ENCODE measurements around the gene TTC9. TPM values are rescaled to one million over a fixed set of nuclear protein-coding genes. Genes with fewer than 3 reads are reported as not detected.

TTC9 gene
- total RNA-seq, 1 experiment from 2014 or later = 0.49 TPM

GRCh38 chr14:70597731-70598130 is 44.0 kb upstream of the TTC9 start:
- ChIA-PET CTCF (no interaction called here), POLR2A (no interaction called here)
- H3K4me3 ChIP-seq (ENCODE audit: low read depth in 2 of 2, low read length in 2 of 2) = no peak overlapping the region
- BruUV-seq (replicated peaks) = no TSS peak
- H3K36me3 ChIP-seq (ENCODE audit: control insufficient read depth, insufficient read depth, low read length) = peaks cover 11% of the 10 kb centered on the region
- in situ Hi-C loops (cut with HindIII; ENCODE audit: low pct_unique_long_range_greater_than_20kb, low sequenced_read_pairs) (no loop called here), intact Hi-C loops (cut with micrococcal nuclease; ENCODE audit: unreplicated experiment) (loop anchor here (5.0 kb wide), 1 partner anchor 85 kb away; no protein-coding TSS in a partner anchor)
- no peak overlapping the region for H3K27ac ChIP-seq (ENCODE audit: low read length)
- H3K4me1 ChIP-seq (ENCODE audit: control insufficient read depth, insufficient read depth, low read length) = peaks cover 11% of the 10 kb centered on the region
- no peaks in the 10 kb centered on the region for H3K9me3 ChIP-seq (ENCODE audit: control insufficient read depth, insufficient read depth, low read depth, low read length)
- DNase-seq (ENCODE audit: low read depth, low spot score) (no peak), ATAC-seq (no peak)
- H3K27me3 ChIP-seq (ENCODE audit: control insufficient read depth, insufficient read depth, low read length) = no peaks in the 10 kb centered on the region
- TF ChIP-seq REST (IDR thresholded peaks at IDR 0.05; ENCODE audit: insufficient read depth in 1 of 2, low read depth in 2 of 2, low read length in 1 of 2) = no peak
- TF ChIP-seq CTCF (IDR thresholded peaks at IDR 0.05) = no peak
- TF ChIP-seq POLR2AphosphoS5 (IDR thresholded peaks at IDR 0.05; ENCODE audit: low read depth, low read length) = no peak
- TF ChIP-seq SIN3A (IDR thresholded peaks at IDR 0.05; ENCODE audit: borderline replicate concordance, insufficient read depth, low read depth, low read length) = no peak
- no peak for TF ChIP-seq TCF7L2 (IDR thresholded peaks at IDR 0.05; ENCODE audit: low read depth, low read length)

GRCh38 chr14:70599345-70599744 is 42.4 kb upstream of the TTC9 start:
- H3K27me3 ChIP-seq (ENCODE audit: control insufficient read depth, insufficient read depth, low read length) = no peaks in the 10 kb centered on the region
- H3K27ac ChIP-seq (ENCODE audit: low read length) = 0 out of 2 replicates have a peak overlapping the region, but pooled peaks have one; percentile 98
- POLR2A ChIA-PET = no interaction called here
- H3K4me3 ChIP-seq (ENCODE audit: low read depth in 2 of 2, low read length in 2 of 2) = peak overlapping the region; percentile 99 to 100
- intact Hi-C loops (cut with micrococcal nuclease; ENCODE audit: unreplicated experiment) = loop anchor here (5.0 kb wide), 1 partner anchor 87 kb away; no protein-coding TSS in a partner anchor
- no peak for ATAC-seq
- no peaks in the 10 kb centered on the region for H3K9me3 ChIP-seq (ENCODE audit: control insufficient read depth, insufficient read depth, low read depth, low read length)
- in situ Hi-C loops (cut with HindIII; ENCODE audit: low pct_unique_long_range_greater_than_20kb, low sequenced_read_pairs) = no loop called here
- DNase-seq (ENCODE audit: low read depth, low spot score) = no peak
- H3K36me3 ChIP-seq (ENCODE audit: control insufficient read depth, insufficient read depth, low read length) = peaks cover 8% of the 10 kb centered on the region
- no TSS peak for BruUV-seq (replicated peaks)
- TF ChIP-seq REST (IDR thresholded peaks at IDR 0.05; ENCODE audit: insufficient read depth in 1 of 2, low read depth in 2 of 2, low read length in 1 of 2) (no peak), CTCF (IDR thresholded peaks at IDR 0.05) (no peak), POLR2AphosphoS5 (IDR thresholded peaks at IDR 0.05; ENCODE audit: low read depth, low read length) (no peak)
- CTCF ChIA-PET = no interaction called here
- peaks cover 11% of the 10 kb centered on the region for H3K4me1 ChIP-seq (ENCODE audit: control insufficient read depth, insufficient read depth, low read length)

Measured in Panc1 (cell line).